ENCODE results near the gene VDR.

- TF ChIP-seq, protein P1, sequence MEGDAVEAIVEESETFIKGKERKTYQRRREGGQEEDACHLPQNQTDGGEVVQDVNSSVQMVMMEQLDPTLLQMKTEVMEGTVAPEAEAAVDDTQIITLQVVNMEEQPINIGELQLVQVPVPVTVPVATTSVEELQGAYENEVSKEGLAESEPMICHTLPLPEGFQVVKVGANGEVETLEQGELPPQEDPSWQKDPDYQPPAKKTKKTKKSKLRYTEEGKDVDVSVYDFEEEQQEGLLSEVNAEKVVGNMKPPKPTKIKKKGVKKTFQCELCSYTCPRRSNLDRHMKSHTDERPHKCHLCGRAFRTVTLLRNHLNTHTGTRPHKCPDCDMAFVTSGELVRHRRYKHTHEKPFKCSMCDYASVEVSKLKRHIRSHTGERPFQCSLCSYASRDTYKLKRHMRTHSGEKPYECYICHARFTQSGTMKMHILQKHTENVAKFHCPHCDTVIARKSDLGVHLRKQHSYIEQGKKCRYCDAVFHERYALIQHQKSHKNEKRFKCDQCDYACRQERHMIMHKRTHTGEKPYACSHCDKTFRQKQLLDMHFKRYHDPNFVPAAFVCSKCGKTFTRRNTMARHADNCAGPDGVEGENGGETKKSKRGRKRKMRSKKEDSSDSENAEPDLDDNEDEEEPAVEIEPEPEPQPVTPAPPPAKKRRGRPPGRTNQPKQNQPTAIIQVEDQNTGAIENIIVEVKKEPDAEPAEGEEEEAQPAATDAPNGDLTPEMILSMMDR (IDR thresholded peaks at IDR 0.05), result no peak
- TF ChIP-seq POLR2A (IDR thresholded peaks at IDR 0.05), result no peak
Observed at GRCh38 chr12:47799357-47799955, 105.3 kb downstream of the VDR start.

Data from adrenal gland (tissue), 5 donors.